DND-41 (cell line): ENCODE data around the gene FOXN1.

Experiments
- ATAC-seq: fragments of 200-7000 bp; cut with Tn5 transposase; 3 replicates; pipeline ENCODE4 v1.9.1; 2021; ENCODE audit warnings: low read depth; ENCODE audit not compliant: insufficient read depth
- DNase-seq: peaks from one replicate; pipeline ENCODE4 v3.0.0-alpha.2; 2020
- H2AFZ ChIP-seq: 2 replicates; pipeline ENCODE4 v1.6.0; 2012; ENCODE audit warnings: low read depth, low read length
- H3K27ac ChIP-seq: 2 replicates; pipeline ENCODE4 v1.5.1; 2012; ENCODE audit warnings: low read length, inconsistent platforms
- H3K27me3 ChIP-seq: fragments of 200-600 bp; sonication (generic); 2 replicates; pipeline ENCODE4 v1.6.0; 2012; ENCODE audit warnings: low read length, mild to moderate bottlenecking, inconsistent platforms; ENCODE audit not compliant: insufficient read depth, poor library complexity
- H3K36me3 ChIP-seq: 2 replicates; pipeline ENCODE4 v1.5.1; 2012; ENCODE audit warnings: low read length, inconsistent platforms; ENCODE audit not compliant: insufficient read depth
- H3K4me1 ChIP-seq: 2 replicates; pipeline ENCODE4 v1.5.1; 2012; ENCODE audit warnings: mild to moderate bottlenecking, low read length; ENCODE audit not compliant: insufficient read depth
- H3K4me2 ChIP-seq: 2 replicates; pipeline ENCODE4 v1.6.0; 2012; ENCODE audit warnings: mild to moderate bottlenecking, moderate library complexity, low read length, inconsistent platforms; ENCODE audit not compliant: insufficient read depth
- H3K4me3 ChIP-seq, 2 experiments: fragments of 200-600 bp in 1 of 2; shearing (Covaris generic) in 1 of 2; 2 replicates each; pipeline ENCODE4 v1.5.1; 2012 to 2016; ENCODE audit warnings: inconsistent platforms in 2 of 2, low read length in 2 of 2, mild to moderate bottlenecking in 2 of 2, low read depth in 1 of 2, moderate library complexity in 1 of 2
- H3K79me2 ChIP-seq: 2 replicates; pipeline ENCODE4 v1.6.0; 2012; ENCODE audit warnings: low read length, inconsistent platforms; ENCODE audit not compliant: insufficient read depth
- H3K9ac ChIP-seq: 2 replicates; pipeline ENCODE4 v1.6.0; 2012; ENCODE audit warnings: low read depth, mild to moderate bottlenecking, inconsistent platforms, low read length, moderate library complexity
- H3K9me3 ChIP-seq: 2 replicates; pipeline ENCODE4 v1.5.1; 2012; ENCODE audit warnings: low read length, moderate library complexity, mild to moderate bottlenecking, inconsistent platforms; ENCODE audit not compliant: insufficient read depth, severe bottlenecking
- H4K20me1 ChIP-seq: 2 replicates; pipeline ENCODE4 v1.6.0; 2012; ENCODE audit warnings: low read length; ENCODE audit not compliant: insufficient read depth
- EZH2 ChIP-seq: IDR thresholded peaks from 3 replicates; pipeline ENCODE4 v1.6.1; 2012; ENCODE audit warnings: borderline replicate concordance, low read depth, mild to moderate bottlenecking, moderate library complexity, low read length, inconsistent platforms; ENCODE audit not compliant: severe bottlenecking
- TF ChIP-seq, protein P1 (sequence below): IDR thresholded peaks from 2 replicates; pipeline ENCODE4 v1.5.1; 2012; ENCODE audit warnings: borderline replicate concordance, low read length, moderate library complexity, mild to moderate bottlenecking; ENCODE audit not compliant: poor library complexity, severe bottlenecking; ENCODE audit errors: extremely low read depth

Gene FOXN1

DNA sequence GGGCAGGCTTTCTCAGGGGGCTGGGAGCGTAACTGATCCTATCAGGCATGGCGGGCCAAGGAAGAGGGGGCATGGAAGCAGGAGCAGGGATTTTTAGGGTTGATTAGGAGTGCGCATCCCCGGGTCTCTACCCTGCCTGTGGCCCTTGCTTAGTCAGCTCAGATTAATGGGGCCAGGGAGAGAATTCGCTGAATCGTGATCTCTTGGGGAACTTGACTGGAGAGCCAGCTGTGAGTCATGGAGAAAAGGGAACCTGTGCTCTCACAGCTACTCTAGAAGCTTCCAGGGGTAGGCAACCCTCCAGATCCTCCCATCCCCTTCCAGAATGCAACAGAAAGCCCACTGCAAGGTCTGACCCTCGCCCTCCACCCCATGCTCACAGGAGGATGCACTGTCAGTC, 3.6 kb downstream of the FOXN1 start:
- no peaks in the 10 kb centered on the region for H3K36me3 ChIP-seq
- peaks cover 20% of the 10 kb centered on the region for H3K27me3 ChIP-seq
- H3K27ac ChIP-seq: no peak overlapping the region
- H2AFZ ChIP-seq: no peak overlapping the region
- no peaks in the 10 kb centered on the region for H3K9me3 ChIP-seq
- no peaks in the 10 kb centered on the region for H3K79me2 ChIP-seq
- TF ChIP-seq, protein P1, sequence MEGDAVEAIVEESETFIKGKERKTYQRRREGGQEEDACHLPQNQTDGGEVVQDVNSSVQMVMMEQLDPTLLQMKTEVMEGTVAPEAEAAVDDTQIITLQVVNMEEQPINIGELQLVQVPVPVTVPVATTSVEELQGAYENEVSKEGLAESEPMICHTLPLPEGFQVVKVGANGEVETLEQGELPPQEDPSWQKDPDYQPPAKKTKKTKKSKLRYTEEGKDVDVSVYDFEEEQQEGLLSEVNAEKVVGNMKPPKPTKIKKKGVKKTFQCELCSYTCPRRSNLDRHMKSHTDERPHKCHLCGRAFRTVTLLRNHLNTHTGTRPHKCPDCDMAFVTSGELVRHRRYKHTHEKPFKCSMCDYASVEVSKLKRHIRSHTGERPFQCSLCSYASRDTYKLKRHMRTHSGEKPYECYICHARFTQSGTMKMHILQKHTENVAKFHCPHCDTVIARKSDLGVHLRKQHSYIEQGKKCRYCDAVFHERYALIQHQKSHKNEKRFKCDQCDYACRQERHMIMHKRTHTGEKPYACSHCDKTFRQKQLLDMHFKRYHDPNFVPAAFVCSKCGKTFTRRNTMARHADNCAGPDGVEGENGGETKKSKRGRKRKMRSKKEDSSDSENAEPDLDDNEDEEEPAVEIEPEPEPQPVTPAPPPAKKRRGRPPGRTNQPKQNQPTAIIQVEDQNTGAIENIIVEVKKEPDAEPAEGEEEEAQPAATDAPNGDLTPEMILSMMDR: no peak
- DNase-seq (no peak), ATAC-seq (no peak)
- no peak overlapping the region for H3K4me2 ChIP-seq
- H3K4me3 ChIP-seq: no peak overlapping the region
- H4K20me1 ChIP-seq: no peaks in the 10 kb centered on the region
- no peak overlapping the region for H3K9ac ChIP-seq
- no peaks in the 10 kb centered on the region for H3K4me1 ChIP-seq

DNA sequence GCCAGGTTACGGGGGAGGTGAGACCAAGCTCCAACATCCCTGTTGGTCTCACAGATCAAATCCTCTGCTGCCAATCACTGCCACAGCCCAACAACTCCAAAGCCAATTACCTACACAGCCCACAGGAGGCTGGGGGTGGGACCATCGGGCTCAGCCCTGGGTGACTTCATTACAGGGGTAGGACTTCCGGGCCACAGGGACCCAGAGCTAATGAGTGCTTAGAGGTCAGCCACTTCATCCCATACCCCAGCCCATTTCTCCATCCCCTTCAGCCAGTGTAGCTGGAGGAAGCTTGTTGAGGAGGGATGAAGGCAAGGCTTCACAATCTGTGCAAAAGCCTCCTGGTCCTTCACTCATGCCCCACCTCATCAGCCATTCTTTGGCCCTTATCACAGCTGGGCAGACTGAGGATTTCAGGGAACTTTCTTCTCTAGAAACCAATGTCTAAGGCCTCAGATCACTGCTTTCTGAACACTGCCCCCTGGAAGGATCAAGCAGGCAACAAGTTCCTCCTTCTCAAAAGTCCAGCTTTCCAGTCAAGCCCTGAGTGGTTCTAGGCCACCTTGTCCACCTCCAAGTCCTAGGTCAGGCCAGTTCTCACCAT, 5.8 kb downstream of the FOXN1 start:
- Histone ChIP-seq H3K36me3 (no peaks in the 10 kb centered on the region), H3K4me2 (no peak overlapping the region), H3K79me2 (no peaks in the 10 kb centered on the region), H3K9ac (no peak overlapping the region), H2AFZ (no peak overlapping the region), H4K20me1 (no peaks in the 10 kb centered on the region), H3K9me3 (no peaks in the 10 kb centered on the region), H3K4me1 (no peaks in the 10 kb centered on the region), H3K4me3 (no peak overlapping the region), H3K27ac (no peak overlapping the region), H3K27me3 (peaks cover 14% of the 10 kb centered on the region)
- DNase-seq (no peak), ATAC-seq (no peak)
- TF ChIP-seq, protein P1: no peak
- no peak for TF ChIP-seq EZH2

- no peak for DNase-seq
- Histone ChIP-seq H3K4me1 (no peaks in the 10 kb centered on the region), H3K4me3 (no peak overlapping the region), H3K9me3 (no peaks in the 10 kb centered on the region), H4K20me1 (no peaks in the 10 kb centered on the region), H3K9ac (no peak overlapping the region), H3K27ac (no peak overlapping the region), H2AFZ (no peak overlapping the region), H3K4me2 (no peak overlapping the region), H3K27me3 (peaks cover 14% of the 10 kb centered on the region), H3K79me2 (no peaks in the 10 kb centered on the region), H3K36me3 (no peaks in the 10 kb centered on the region)
- no peak for ATAC-seq
- TF ChIP-seq, protein P1: no peak
- no peak for TF ChIP-seq EZH2
Measured at GRCh38 chr17:28513476-28513875, 7.3 kb downstream of the FOXN1 start.

DNA sequence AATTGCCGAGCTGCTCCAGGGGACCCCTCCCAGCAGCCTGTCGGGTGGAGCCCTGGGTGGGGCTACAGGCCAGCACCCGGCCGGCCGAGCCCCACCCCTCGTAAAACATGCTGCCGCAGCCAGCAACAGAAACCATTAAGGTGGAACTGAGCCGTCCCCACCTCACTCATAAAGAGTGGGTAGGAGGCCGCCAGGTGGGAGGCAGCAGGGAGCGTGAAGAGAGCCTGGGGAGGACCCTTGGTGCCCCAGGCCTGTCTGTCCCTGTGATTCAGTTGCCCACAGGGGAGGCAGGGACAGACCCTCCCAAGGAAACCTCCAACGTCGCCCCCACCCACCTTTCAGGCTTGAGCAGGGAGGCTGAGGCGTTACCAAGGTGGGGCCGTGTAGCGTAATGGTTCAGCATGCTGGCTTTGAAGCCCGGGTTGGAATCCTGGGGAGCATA, 8.4 kb downstream of the FOXN1 start:
- no peaks in the 10 kb centered on the region for H4K20me1 ChIP-seq
- no peaks in the 10 kb centered on the region for H3K36me3 ChIP-seq
- H3K4me3 ChIP-seq: no peak overlapping the region
- no peak for TF ChIP-seq EZH2
- TF ChIP-seq, protein P1: no peak
- ATAC-seq (no peak), DNase-seq (no peak)
- no peak overlapping the region for H3K27ac ChIP-seq
- H3K27me3 ChIP-seq: peaks cover 14% of the 10 kb centered on the region
- no peaks in the 10 kb centered on the region for H3K79me2 ChIP-seq
- H2AFZ ChIP-seq: no peak overlapping the region
- H3K9me3 ChIP-seq: no peaks in the 10 kb centered on the region
- H3K9ac ChIP-seq: no peak overlapping the region
- H3K4me1 ChIP-seq: peaks cover 3% of the 10 kb centered on the region
- no peak overlapping the region for H3K4me2 ChIP-seq
